ENCODE measurements around the gene COX5A. TPM values are rescaled to one million over a fixed set of nuclear protein-coding genes. Genes with fewer than 3 reads are reported as not detected.

The COX5A gene
- total RNA-seq, 1 experiment from 2014 or later, result 280 TPM

DNA sequence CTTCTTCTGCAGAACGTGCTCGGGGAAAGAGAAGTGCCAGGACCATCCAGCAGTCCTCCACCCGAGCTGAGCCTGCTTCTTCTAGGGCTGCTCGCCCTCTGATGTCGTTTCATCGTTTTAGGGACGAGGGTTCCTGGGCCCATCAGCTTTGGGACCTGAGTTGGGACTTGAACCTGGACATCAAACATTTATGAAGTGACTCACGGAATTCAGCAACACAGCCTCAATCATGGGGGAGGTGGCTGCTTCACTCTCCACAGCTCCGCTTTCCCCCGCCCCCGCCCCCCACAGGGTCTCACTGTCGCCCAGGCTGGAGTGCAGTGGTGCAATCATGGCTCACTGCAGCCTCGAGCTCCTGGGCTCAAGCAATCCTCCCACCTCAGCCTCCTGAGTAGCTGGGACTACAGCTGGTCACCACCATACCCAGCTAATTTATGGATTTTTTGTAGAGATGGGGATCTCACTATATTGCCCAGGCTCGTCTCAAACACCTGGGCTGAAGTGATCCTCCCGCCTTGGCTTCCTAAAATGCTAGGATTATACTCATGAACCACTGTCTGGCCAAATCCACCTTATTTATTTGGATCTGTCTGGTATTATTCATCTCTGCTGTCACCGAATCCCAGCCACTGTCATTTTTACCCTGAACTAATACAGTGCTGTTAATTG, 64.0 kb downstream of the COX5A start:
- H3K27ac Mint-ChIP-seq (ENCODE audit: unreplicated experiment), result peak overlapping the region; percentile 89
- intact Hi-C loops (cut with micrococcal nuclease; ENCODE audit: unreplicated experiment), result no loop called here

DNA sequence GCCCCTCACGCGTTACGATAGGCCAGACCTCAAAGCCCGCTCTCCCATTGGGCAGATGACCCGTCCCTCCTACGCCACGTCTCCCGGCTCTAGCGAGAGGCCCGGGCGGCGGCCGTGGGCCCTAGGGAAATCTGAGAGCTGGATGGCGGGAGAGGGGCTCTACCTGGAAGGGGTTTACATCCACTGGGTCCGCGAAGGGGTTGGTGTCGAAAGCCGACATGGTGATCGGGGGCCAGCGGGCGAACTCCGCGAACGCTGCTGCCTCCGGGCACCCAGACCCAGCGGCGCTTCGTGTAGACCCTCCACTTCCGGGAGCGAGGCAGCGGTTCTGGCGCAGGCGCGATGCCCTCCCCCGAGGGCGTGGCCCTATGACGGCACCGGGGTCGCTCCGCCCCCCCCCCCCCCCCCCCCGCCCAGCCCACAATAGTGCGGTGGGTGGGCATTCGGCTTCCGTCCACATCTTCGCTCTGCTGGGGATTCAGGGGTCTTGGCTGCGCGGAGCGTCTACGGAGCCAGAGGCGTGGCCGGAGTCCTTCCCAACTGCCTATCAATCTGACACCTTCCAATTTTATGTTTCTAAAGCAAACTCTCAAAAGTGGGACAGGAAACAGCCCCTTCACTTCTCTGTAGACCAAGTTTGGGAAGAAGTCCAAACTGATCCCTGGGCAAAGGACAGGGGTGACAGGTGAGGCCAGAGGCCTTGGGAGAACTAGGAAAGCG, 64.7 kb downstream of the COX5A start, which contains the start of gene SCAMP2:
Gene SCAMP2, minus strand, starts transcription at position 330 of the 720 bp plus-strand sequence. Its CDS starts 110 bp downstream, at position 220.
- TF ChIP-seq, protein P1, sequence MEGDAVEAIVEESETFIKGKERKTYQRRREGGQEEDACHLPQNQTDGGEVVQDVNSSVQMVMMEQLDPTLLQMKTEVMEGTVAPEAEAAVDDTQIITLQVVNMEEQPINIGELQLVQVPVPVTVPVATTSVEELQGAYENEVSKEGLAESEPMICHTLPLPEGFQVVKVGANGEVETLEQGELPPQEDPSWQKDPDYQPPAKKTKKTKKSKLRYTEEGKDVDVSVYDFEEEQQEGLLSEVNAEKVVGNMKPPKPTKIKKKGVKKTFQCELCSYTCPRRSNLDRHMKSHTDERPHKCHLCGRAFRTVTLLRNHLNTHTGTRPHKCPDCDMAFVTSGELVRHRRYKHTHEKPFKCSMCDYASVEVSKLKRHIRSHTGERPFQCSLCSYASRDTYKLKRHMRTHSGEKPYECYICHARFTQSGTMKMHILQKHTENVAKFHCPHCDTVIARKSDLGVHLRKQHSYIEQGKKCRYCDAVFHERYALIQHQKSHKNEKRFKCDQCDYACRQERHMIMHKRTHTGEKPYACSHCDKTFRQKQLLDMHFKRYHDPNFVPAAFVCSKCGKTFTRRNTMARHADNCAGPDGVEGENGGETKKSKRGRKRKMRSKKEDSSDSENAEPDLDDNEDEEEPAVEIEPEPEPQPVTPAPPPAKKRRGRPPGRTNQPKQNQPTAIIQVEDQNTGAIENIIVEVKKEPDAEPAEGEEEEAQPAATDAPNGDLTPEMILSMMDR (IDR thresholded peaks at IDR 0.05; ENCODE audit: unreplicated experiment), result no peak
- peak within 1 kb of the TSS; percentile 92 for H3K4me3 Mint-ChIP-seq (ENCODE audit: low read depth, unreplicated experiment)
- no TSS peak for BruUV-seq (replicated peaks)
- H3K9me3 Mint-ChIP-seq (ENCODE audit: low read depth, unreplicated experiment), result no peaks in the 10 kb centered on the region
- H3K27me3 Mint-ChIP-seq (ENCODE audit: unreplicated experiment), result peaks cover 17% of the 10 kb centered on the region
- CTCF ChIA-PET, result interaction anchor here (0.5 to 1.2 kb wide), 5 partner anchors 11 to 693 kb away, joined by 3 to 6 read pairs (median 4); no protein-coding TSS in a partner anchor
- peaks cover 33% of the 10 kb centered on the region for H3K4me1 Mint-ChIP-seq (ENCODE audit: low read depth, unreplicated experiment)
- intact Hi-C loops (cut with micrococcal nuclease; ENCODE audit: unreplicated experiment), result no loop called here
- peak; percentile 96 for DNase-seq
- peaks cover 38% of the 10 kb centered on the region for H3K36me3 Mint-ChIP-seq (ENCODE audit: insufficient read depth, unreplicated experiment)
- H3K27ac Mint-ChIP-seq (ENCODE audit: unreplicated experiment), result peak within 1 kb of the TSS; percentile 89

More for the DNA sequence above, 64.0 kb downstream of the COX5A start:
- peak; percentile 35 for DNase-seq
- Mint-ChIP-seq H3K9me3 (ENCODE audit: low read depth, unreplicated experiment) (no peaks in the 10 kb centered on the region), H3K36me3 (ENCODE audit: insufficient read depth, unreplicated experiment) (peaks cover 38% of the 10 kb centered on the region), H3K4me3 (ENCODE audit: low read depth, unreplicated experiment) (peak overlapping the region; percentile 92), H3K4me1 (ENCODE audit: low read depth, unreplicated experiment) (peaks cover 28% of the 10 kb centered on the region), H3K27me3 (ENCODE audit: unreplicated experiment) (peaks cover 17% of the 10 kb centered on the region)
- CTCF ChIA-PET, result interaction anchor here (0.5 to 1.3 kb wide), 6 partner anchors 10 to 91 kb away, joined by 3 to 6 read pairs (median 4); no protein-coding TSS in a partner anchor
- TF ChIP-seq, protein P1 (IDR thresholded peaks at IDR 0.05; ENCODE audit: unreplicated experiment), result no peak
- BruUV-seq (replicated peaks), result TSS peak; percentile 84

DNA sequence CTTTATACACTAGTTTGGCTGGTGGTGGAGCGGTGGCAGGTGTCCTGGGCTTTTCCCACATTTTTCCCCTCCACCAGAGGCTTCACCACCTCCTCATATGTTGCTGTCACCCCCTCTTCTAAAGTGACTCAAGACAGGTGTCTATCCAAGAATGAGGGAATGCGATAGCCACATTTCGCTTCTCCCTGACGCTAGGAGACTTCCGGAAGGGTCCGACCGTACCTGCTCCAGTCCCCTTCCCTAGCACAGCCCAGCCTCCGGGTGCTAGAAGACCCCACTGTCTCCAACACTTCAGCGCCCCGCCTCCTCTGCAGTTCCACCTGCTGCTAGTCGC, 65.2 kb downstream of the COX5A start:
- intact Hi-C loops (cut with micrococcal nuclease; ENCODE audit: unreplicated experiment), result no loop called here
- peak overlapping the region; percentile 89 for H3K27ac Mint-ChIP-seq (ENCODE audit: unreplicated experiment)
- H3K4me3 Mint-ChIP-seq (ENCODE audit: low read depth, unreplicated experiment), result peak overlapping the region; percentile 92
- H3K36me3 Mint-ChIP-seq (ENCODE audit: insufficient read depth, unreplicated experiment), result peaks cover 43% of the 10 kb centered on the region
- H3K4me1 Mint-ChIP-seq (ENCODE audit: low read depth, unreplicated experiment), result peaks cover 38% of the 10 kb centered on the region
- H3K9me3 Mint-ChIP-seq (ENCODE audit: low read depth, unreplicated experiment), result no peaks in the 10 kb centered on the region
- peaks cover 17% of the 10 kb centered on the region for H3K27me3 Mint-ChIP-seq (ENCODE audit: unreplicated experiment)
- DNase-seq, result no peak
- CTCF ChIA-PET, result interaction anchor here (0.6 to 1.2 kb wide), 3 partner anchors 12 to 692 kb away, joined by 3 to 4 read pairs (median 3); no protein-coding TSS in a partner anchor
- TF ChIP-seq, protein P1 (IDR thresholded peaks at IDR 0.05; ENCODE audit: unreplicated experiment), result no peak
- no TSS peak for BruUV-seq (replicated peaks)

DNA sequence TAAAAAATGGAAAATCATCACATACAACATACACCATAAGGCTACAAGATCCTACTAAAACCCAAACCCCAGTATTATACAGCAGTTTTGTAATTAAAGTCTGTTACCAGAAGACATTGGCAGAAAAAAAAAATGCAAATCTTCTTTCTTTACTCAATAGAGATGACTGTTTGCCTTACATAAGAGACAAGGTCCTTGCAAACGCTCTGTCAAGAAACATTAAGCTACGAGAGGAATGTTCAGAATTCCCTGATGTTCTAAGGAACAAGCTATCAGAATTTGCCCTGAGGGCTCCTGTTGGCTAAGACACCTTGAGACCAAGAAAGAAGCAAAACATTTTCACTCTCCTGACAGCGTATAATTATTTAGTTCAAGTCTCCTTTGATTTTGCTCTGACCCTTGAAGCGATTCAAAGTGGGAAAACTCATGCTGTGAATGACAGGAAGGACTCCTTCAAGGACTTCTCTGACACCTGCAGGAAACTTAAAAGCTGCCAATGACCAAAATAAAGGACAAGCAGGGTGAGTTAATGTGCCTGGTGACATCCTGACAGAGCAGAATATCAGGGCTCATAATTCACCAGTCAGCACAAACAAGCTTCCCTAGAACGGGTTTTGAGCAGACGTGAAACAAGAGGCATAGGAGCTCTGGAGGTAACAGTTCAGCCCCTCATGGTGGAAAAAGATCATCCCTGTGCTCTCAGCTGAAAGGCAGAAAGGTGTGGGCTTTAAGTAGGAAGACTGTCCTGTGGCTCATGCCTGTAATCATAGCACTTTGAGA, 67.2 kb downstream of the COX5A start:
- Mint-ChIP-seq H3K36me3 (ENCODE audit: insufficient read depth, unreplicated experiment) (peaks cover 54% of the 10 kb centered on the region), H3K27ac (ENCODE audit: unreplicated experiment) (no peak overlapping the region), H3K9me3 (ENCODE audit: low read depth, unreplicated experiment) (no peaks in the 10 kb centered on the region), H3K4me1 (ENCODE audit: low read depth, unreplicated experiment) (peaks cover 59% of the 10 kb centered on the region), H3K27me3 (ENCODE audit: unreplicated experiment) (no peaks in the 10 kb centered on the region), H3K4me3 (ENCODE audit: low read depth, unreplicated experiment) (no peak overlapping the region)
- intact Hi-C loops (cut with micrococcal nuclease; ENCODE audit: unreplicated experiment), result no loop called here
- TF ChIP-seq, protein P1 (IDR thresholded peaks at IDR 0.05; ENCODE audit: unreplicated experiment), result no peak
- CTCF ChIA-PET, result interaction anchor here (0.5 to 0.7 kb wide), 2 partner anchors 31 to 55 kb away, joined by 3 to 15 read pairs; no protein-coding TSS in a partner anchor
- no peak for DNase-seq
- no TSS peak for BruUV-seq (replicated peaks)
